HG03439 (cell line): Measurements from ENCODE around the gene RPSA.
"Not testable (repeated sequence)": the region's sequence is repeated elsewhere in the genome, so short reads cannot be mapped to it uniquely, and the experiment has no call there.

ENCODE experiments used
- ATAC-seq: cut with Tn5 transposase; IDR thresholded peaks from one replicate; pipeline ENCODE4 v1.9.1; 2021; ENCODE audit warnings: mild to moderate bottlenecking, moderate library complexity; ENCODE audit not compliant: unreplicated experiment

The RPSA gene

GRCh38 chr3:39418556-39419225 is 12.2 kb downstream of the RPSA start:
- not testable (repeated sequence) for ATAC-seq

- ATAC-seq = no peak
These were observed 13.3 kb downstream of the RPSA start for GRCh38 chr3:39419742-39420315.

GRCh38 chr3:39420543-39420942 is 14.0 kb downstream of the RPSA start:
- no peak for ATAC-seq

- no peak for ATAC-seq
These were observed 17.0 kb downstream of the RPSA start for GRCh38 chr3:39423436-39423970.

GRCh38 chr3:39426312-39426711 is 19.8 kb downstream of the RPSA start:
- no peak for ATAC-seq

GRCh38 chr3:39427506-39427905 is 21.0 kb downstream of the RPSA start:
- no peak for ATAC-seq

- no peak for ATAC-seq
These were observed 22.3 kb downstream of the RPSA start for GRCh38 chr3:39428745-39429201.

GRCh38 chr3:39429466-39429865 is 22.9 kb downstream of the RPSA start:
- no peak for ATAC-seq

- no peak for ATAC-seq
These were observed 25.8 kb downstream of the RPSA start for GRCh38 chr3:39432342-39432741.

- ATAC-seq = no peak
These were observed 27.1 kb downstream of the RPSA start for GRCh38 chr3:39433642-39434041.

GRCh38 chr3:39434574-39434973 is 28.1 kb downstream of the RPSA start:
- ATAC-seq = no peak

GRCh38 chr3:39435006-39435748 is 28.7 kb downstream of the RPSA start:
- ATAC-seq = no peak

- no peak for ATAC-seq
These were observed 32.4 kb downstream of the RPSA start for GRCh38 chr3:39438880-39439279.

- no peak for ATAC-seq
These were observed 33.8 kb downstream of the RPSA start for GRCh38 chr3:39440316-39440715.

- no peak for ATAC-seq
These were observed 37.0 kb downstream of the RPSA start for GRCh38 chr3:39443530-39443929.

- no peak for ATAC-seq
These were observed 39.4 kb downstream of the RPSA start for GRCh38 chr3:39445927-39446326.

- ATAC-seq = no peak
These were observed 39.9 kb downstream of the RPSA start for GRCh38 chr3:39446444-39446843.

GRCh38 chr3:39447637-39448483 is 41.3 kb downstream of the RPSA start:
- ATAC-seq = peak; percentile 75

GRCh38 chr3:39448506-39449233 is 42.1 kb downstream of the RPSA start:
- no peak for ATAC-seq

GRCh38 chr3:39449796-39450195 is 43.3 kb downstream of the RPSA start:
- no peak for ATAC-seq
